MM.1S (cell line): ENCODE results near the gene ZCCHC24.

Source experiments
- DNase-seq: peaks from one replicate; pipeline ENCODE4 v3.0.0-alpha.2; 2015
- H2AFZ ChIP-seq: fragments of 300-600 bp; sonication (generic); 2 replicates; pipeline ENCODE4 v1.6.0; 2016; ENCODE audit warnings: antibody characterized with exemption, low read length
- H3F3A ChIP-seq: fragments of 300-600 bp; sonication (generic); 2 replicates; pipeline ENCODE4 v1.6.1; 2016; ENCODE audit warnings: mild to moderate bottlenecking, antibody characterized with exemption, low read length, moderate library complexity, mixed read lengths; ENCODE audit not compliant: insufficient read depth
- H3K27ac ChIP-seq: fragments of 300-600 bp; sonication (generic); 2 replicates; pipeline ENCODE4 v1.5.1; 2016; ENCODE audit warnings: mild to moderate bottlenecking, low read length
- H3K27me3 ChIP-seq: fragments of 300-600 bp; sonication (generic); replicated peaks from 2 replicates; pipeline ENCODE4 v1.6.0; 2016; ENCODE audit warnings: low read length; ENCODE audit not compliant: insufficient read depth
- H3K36me3 ChIP-seq: fragments of 300-600 bp; sonication (generic); replicated peaks from 2 replicates; pipeline ENCODE4 v1.6.1; 2016; ENCODE audit warnings: mild to moderate bottlenecking, low read length, mixed read lengths; ENCODE audit not compliant: insufficient read depth
- H3K4me1 ChIP-seq: fragments of 300-600 bp; sonication (generic); 2 replicates; pipeline ENCODE4 v1.6.1; 2016; ENCODE audit warnings: low read length, mixed read lengths
- H3K4me2 ChIP-seq: fragments of 300-600 bp; sonication (generic); 2 replicates; pipeline ENCODE4 v1.6.0; 2016; ENCODE audit warnings: low read depth, low read length
- H3K4me3 ChIP-seq: fragments of 300-600 bp; sonication (generic); 2 replicates; pipeline ENCODE4 v1.5.1; 2016; ENCODE audit warnings: low read length, mixed read lengths
- H3K79me2 ChIP-seq: fragments of 300-600 bp; sonication (generic); 2 replicates; pipeline ENCODE4 v1.6.1; 2016; ENCODE audit warnings: mixed run types, low read length, mixed read lengths
- H3K9ac ChIP-seq: fragments of 300-600 bp; sonication (generic); 2 replicates; pipeline ENCODE4 v1.6.1; 2016; ENCODE audit warnings: low read length, mixed read lengths
- H3K9me2 ChIP-seq: fragments of 300-600 bp; sonication (generic); replicated peaks from 2 replicates; pipeline ENCODE4 v1.6.1; 2016; ENCODE audit warnings: mild to moderate bottlenecking, low read length, mixed read lengths; ENCODE audit not compliant: insufficient read depth
- H3K9me3 ChIP-seq: fragments of 300-600 bp; sonication (generic); replicated peaks from 2 replicates; pipeline ENCODE4 v1.6.1; 2016; ENCODE audit warnings: mild to moderate bottlenecking, low read length, mixed read lengths; ENCODE audit not compliant: insufficient read depth
- H4K20me1 ChIP-seq: fragments of 300-600 bp; sonication (generic); 2 replicates; pipeline ENCODE4 v1.6.1; 2016; ENCODE audit warnings: mild to moderate bottlenecking, low read length, moderate library complexity, mixed read lengths; ENCODE audit not compliant: insufficient read depth
- EZH2 ChIP-seq: fragments of 300-600 bp; sonication (generic); optimal IDR thresholded peaks from 2 replicates; pipeline ENCODE3; 2017; ENCODE audit warnings: low read depth, mild to moderate bottlenecking, antibody characterized with exemption, low read length, mixed read lengths
- EZH2phosphoT487 ChIP-seq: fragments of 300-600 bp; sonication (generic); IDR thresholded peaks from 2 replicates; pipeline ENCODE4 v1.6.1; 2018; ENCODE audit warnings: antibody characterized with exemption, low read length
- TF ChIP-seq, protein P1 (sequence below): fragments of 300-600 bp; sonication (generic); IDR thresholded peaks from 2 replicates; pipeline ENCODE4 v1.5.1; 2016; ENCODE audit warnings: antibody characterized with exemption, low read length, mixed read lengths

ZCCHC24 gene

DNA sequence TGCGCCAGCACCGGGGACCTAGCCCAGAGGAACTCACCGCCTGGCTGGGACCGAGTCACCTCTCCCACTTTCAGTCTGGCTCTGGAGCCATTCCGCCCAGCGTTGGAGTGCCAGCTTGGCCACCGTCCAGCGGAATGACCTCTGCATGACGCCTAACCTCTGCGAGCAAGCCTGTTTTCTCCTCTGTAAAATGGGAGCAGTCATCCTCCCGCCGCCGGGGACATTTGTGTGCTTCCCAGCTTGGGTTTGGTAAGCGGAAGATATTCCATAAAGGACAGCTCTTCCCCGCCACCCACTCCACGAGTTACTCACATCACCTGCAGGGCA is 1.3 kb upstream of the ZCCHC24 start:
- Histone ChIP-seq H3K4me2 (no peak overlapping the region), H3K9me3 (no peaks in the 10 kb centered on the region), H3K27me3 (no peaks in the 10 kb centered on the region), H3K36me3 (no peaks in the 10 kb centered on the region), H3K4me1 (peaks cover 5% of the 10 kb centered on the region; the same call in 1 of the 2 replicates), H3K4me3 (no peak overlapping the region), H3K9ac (no peak overlapping the region), H3K27ac (no peak overlapping the region), H4K20me1 (no peaks in the 10 kb centered on the region), H3K79me2 (no peaks in the 10 kb centered on the region), H2AFZ (no peak overlapping the region), H3K9me2 (no peaks in the 10 kb centered on the region), H3F3A (0 out of 2 replicates have a peak, but pooled peaks cover 4% of the 10 kb centered on the region)
- DNase-seq, result no peak
- no peak for TF ChIP-seq EZH2phosphoT487

GRCh38 chr10:79445977-79446757 is 743 bp upstream of the ZCCHC24 start:
- TF ChIP-seq, protein P1, sequence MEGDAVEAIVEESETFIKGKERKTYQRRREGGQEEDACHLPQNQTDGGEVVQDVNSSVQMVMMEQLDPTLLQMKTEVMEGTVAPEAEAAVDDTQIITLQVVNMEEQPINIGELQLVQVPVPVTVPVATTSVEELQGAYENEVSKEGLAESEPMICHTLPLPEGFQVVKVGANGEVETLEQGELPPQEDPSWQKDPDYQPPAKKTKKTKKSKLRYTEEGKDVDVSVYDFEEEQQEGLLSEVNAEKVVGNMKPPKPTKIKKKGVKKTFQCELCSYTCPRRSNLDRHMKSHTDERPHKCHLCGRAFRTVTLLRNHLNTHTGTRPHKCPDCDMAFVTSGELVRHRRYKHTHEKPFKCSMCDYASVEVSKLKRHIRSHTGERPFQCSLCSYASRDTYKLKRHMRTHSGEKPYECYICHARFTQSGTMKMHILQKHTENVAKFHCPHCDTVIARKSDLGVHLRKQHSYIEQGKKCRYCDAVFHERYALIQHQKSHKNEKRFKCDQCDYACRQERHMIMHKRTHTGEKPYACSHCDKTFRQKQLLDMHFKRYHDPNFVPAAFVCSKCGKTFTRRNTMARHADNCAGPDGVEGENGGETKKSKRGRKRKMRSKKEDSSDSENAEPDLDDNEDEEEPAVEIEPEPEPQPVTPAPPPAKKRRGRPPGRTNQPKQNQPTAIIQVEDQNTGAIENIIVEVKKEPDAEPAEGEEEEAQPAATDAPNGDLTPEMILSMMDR, result no peak
- no peak for TF ChIP-seq EZH2phosphoT487
- TF ChIP-seq EZH2, result no peak
- H3F3A ChIP-seq, result 0 out of 2 replicates have a peak, but pooled peaks cover 4% of the 10 kb centered on the region
- DNase-seq, result no peak
- H3K9me2 ChIP-seq, result no peaks in the 10 kb centered on the region
- no peaks in the 10 kb centered on the region for H3K79me2 ChIP-seq
- no peaks in the 10 kb centered on the region for H4K20me1 ChIP-seq
- H3K9ac ChIP-seq, result no peak overlapping the region
- peak overlapping the region; percentile 26; the same call in 1 of the 2 replicates for H3K4me3 ChIP-seq
- H3K36me3 ChIP-seq, result no peaks in the 10 kb centered on the region
- H2AFZ ChIP-seq, result peak overlapping the region; percentile 35
- H3K27ac ChIP-seq, result no peak overlapping the region
- peaks cover 4% of the 10 kb centered on the region; the same call in 1 of the 2 replicates for H3K4me1 ChIP-seq
- peak overlapping the region; percentile 51; the same call in 1 of the 2 replicates for H3K4me2 ChIP-seq
- no peaks in the 10 kb centered on the region for H3K27me3 ChIP-seq
- no peaks in the 10 kb centered on the region for H3K9me3 ChIP-seq

DNA sequence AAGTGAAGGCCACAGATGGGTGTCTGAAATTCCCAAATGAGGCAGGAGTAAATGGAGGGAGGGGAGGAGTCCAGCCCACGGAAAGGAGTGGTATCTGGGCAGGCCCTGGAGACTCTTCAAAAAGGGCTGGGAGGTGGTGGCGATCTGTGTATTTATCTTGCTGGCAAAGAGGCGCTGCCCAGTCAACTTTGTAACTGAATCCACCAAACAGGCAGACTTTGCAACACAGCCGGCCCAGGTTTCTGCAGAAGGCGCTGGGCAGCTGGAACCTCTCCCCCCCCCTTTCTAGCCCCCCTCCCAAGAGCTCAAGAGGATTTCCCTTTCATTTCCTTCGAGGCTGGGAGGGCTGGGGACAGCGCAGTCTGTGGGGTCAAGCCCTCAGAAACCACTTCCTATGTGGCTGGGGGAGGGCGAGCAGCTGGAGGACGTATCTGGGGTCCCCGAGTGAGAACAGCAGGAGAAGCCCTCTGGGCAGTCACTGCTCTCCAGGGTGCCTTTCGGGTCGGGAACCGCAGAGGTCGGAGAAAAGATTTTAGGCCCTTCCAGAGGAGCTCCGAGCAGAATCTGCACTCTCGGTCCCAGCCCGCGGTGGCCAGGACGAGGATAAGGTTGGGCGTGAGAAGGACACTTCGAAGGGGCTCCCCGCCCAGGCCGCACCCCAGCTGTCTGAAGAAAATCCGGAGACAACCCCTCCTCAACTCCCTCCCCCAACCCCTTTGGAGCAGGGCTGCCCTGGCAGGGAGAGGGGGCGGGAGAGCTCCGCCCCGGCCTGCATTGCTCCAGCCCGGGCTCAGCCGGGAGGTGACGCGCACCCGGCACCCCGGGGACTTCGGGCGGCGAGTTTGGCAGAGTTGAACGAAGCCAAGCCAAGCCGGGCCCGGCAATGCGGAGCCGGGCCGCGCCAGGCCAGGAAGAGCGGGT is 965 bp downstream of the ZCCHC24 start:
- Histone ChIP-seq H3K27ac (0 out of 2 replicates have a peak overlapping the region, but pooled peaks have one; percentile 22), H3F3A (0 out of 2 replicates have a peak, but pooled peaks cover 4% of the 10 kb centered on the region), H3K9ac (peak overlapping the region; percentile 34; the same call in 1 of the 2 replicates), H2AFZ (peak overlapping the region; percentile 61), H3K9me3 (no peaks in the 10 kb centered on the region), H3K9me2 (no peaks in the 10 kb centered on the region), H3K27me3 (no peaks in the 10 kb centered on the region), H3K4me1 (peaks cover 4% of the 10 kb centered on the region; the same call in 1 of the 2 replicates), H4K20me1 (no peaks in the 10 kb centered on the region), H3K36me3 (no peaks in the 10 kb centered on the region), H3K4me2 (peak overlapping the region; percentile 98), H3K4me3 (peak overlapping the region; percentile 74), H3K79me2 (no peaks in the 10 kb centered on the region)
- peak; percentile 56 for DNase-seq
- no peak for TF ChIP-seq EZH2
- TF ChIP-seq, protein P1, result no peak
- TF ChIP-seq EZH2phosphoT487, result no peak
